Measurements from ENCODE around the gene NLGN4X.

- TF ChIP-seq, protein P1, sequence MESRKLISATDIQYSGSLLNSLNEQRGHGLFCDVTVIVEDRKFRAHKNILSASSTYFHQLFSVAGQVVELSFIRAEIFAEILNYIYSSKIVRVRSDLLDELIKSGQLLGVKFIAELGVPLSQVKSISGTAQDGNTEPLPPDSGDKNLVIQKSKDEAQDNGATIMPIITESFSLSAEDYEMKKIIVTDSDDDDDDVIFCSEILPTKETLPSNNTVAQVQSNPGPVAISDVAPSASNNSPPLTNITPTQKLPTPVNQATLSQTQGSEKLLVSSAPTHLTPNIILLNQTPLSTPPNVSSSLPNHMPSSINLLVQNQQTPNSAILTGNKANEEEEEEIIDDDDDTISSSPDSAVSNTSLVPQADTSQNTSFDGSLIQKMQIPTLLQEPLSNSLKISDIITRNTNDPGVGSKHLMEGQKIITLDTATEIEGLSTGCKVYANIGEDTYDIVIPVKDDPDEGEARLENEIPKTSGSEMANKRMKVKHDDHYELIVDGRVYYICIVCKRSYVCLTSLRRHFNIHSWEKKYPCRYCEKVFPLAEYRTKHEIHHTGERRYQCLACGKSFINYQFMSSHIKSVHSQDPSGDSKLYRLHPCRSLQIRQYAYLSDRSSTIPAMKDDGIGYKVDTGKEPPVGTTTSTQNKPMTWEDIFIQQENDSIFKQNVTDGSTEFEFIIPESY (IDR thresholded peaks at IDR 0.05; ENCODE audit: extremely low read depth, insufficient replicate concordance, low read length), result no peak
- no peak for TF ChIP-seq POLR2A (IDR thresholded peaks at IDR 0.05; ENCODE audit: borderline replicate concordance, extremely low read depth, insufficient read depth, insufficient read length)
- TF ChIP-seq, protein P2, sequence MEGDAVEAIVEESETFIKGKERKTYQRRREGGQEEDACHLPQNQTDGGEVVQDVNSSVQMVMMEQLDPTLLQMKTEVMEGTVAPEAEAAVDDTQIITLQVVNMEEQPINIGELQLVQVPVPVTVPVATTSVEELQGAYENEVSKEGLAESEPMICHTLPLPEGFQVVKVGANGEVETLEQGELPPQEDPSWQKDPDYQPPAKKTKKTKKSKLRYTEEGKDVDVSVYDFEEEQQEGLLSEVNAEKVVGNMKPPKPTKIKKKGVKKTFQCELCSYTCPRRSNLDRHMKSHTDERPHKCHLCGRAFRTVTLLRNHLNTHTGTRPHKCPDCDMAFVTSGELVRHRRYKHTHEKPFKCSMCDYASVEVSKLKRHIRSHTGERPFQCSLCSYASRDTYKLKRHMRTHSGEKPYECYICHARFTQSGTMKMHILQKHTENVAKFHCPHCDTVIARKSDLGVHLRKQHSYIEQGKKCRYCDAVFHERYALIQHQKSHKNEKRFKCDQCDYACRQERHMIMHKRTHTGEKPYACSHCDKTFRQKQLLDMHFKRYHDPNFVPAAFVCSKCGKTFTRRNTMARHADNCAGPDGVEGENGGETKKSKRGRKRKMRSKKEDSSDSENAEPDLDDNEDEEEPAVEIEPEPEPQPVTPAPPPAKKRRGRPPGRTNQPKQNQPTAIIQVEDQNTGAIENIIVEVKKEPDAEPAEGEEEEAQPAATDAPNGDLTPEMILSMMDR (IDR thresholded peaks at IDR 0.05 in 2 of 3, conservative IDR thresholded peaks at IDR 0.05 in 1 of 3; ENCODE audit: borderline replicate concordance in 1 of 3, insufficient read depth in 1 of 3, low read depth in 2 of 3, low read length in 2 of 3), result no peak
- TF ChIP-seq MAX (IDR thresholded peaks at IDR 0.05), result no peak
- TF ChIP-seq CEBPB (IDR thresholded peaks at IDR 0.05; ENCODE audit: low read depth), result no peak
- TF ChIP-seq RAD21 (IDR thresholded peaks at IDR 0.05; ENCODE audit: low read depth), result no peak
- no peak for TF ChIP-seq POLR2AphosphoS5 (IDR thresholded peaks at IDR 0.05; ENCODE audit: low read depth, low read length)
- no peak for TF ChIP-seq ELF1 (IDR thresholded peaks at IDR 0.05; ENCODE audit: borderline replicate concordance, low read depth)
- no peak for TF ChIP-seq EZH2phosphoT487 (IDR thresholded peaks at IDR 0.05; ENCODE audit: borderline replicate concordance)
- no peak for TF ChIP-seq YY1 (IDR thresholded peaks at IDR 0.05; ENCODE audit: extremely low read depth, insufficient replicate concordance, low read depth, low read length)
- no peak for TF ChIP-seq ZNF274 (IDR thresholded peaks at IDR 0.05; ENCODE audit: low read depth, low read length)
Observed at GRCh38 chrX:6210230-6210629, 18.4 kb downstream of the NLGN4X start.

All from HCT116 (cell line).